ENCODE results near the gene GNG8. TPM values are rescaled to one million over a fixed set of nuclear protein-coding genes. Genes with fewer than 3 reads are reported as not detected.

The GNG8 gene
- total RNA-seq, 1 experiment from 2014 or later = not detected

- Histone ChIP-seq H3K27ac (ENCODE audit: low read depth, low read length, poor library complexity, severe bottlenecking) (no peak overlapping the region), H3K36me3 (ENCODE audit: insufficient read depth, low read length, poor library complexity, severe bottlenecking) (peaks cover 51% of the 10 kb centered on the region), H3K27me3 (replicated peaks; ENCODE audit: insufficient read depth, low read depth, low read length, poor library complexity) (no peaks in the 10 kb centered on the region), H3K4me3 (ENCODE audit: low read depth, low read length, poor library complexity, severe bottlenecking) (no peak overlapping the region), H3K9me3 (ENCODE audit: low read depth, low read length, poor library complexity, severe bottlenecking) (no peaks in the 10 kb centered on the region), H3K4me1 (ENCODE audit: insufficient read depth, low read length, poor library complexity, severe bottlenecking) (peaks cover 10% of the 10 kb centered on the region)
- POLR2A ChIA-PET (ENCODE audit: low non-redundant PET) = no interaction called here
- intact Hi-C loops (cut with micrococcal nuclease; ENCODE audit: unreplicated experiment) = no loop called here
- CTCF ChIA-PET = no interaction called here
- DNase-seq (ENCODE audit: low spot score) = no peak
- no peak for TF ChIP-seq EZH2 (IDR thresholded peaks at IDR 0.05; ENCODE audit: borderline replicate concordance, low read depth, low read length, poor library complexity, severe bottlenecking)
- no peak for TF ChIP-seq CTCF (conservative IDR thresholded peaks at IDR 0.05; ENCODE audit: low read depth, low read length)
- no TSS peak for BruUV-seq (replicated peaks)
These were observed 28.6 kb downstream of the GNG8 start for GRCh38 chr19:46607448-46607841.

GRCh38 chr19:46606681-46607447 lies 29.1 kb downstream of the GNG8 start:
- no peak overlapping the region for H3K27ac ChIP-seq (ENCODE audit: low read depth, low read length, poor library complexity, severe bottlenecking)
- TF ChIP-seq EZH2 (IDR thresholded peaks at IDR 0.05; ENCODE audit: borderline replicate concordance, low read depth, low read length, poor library complexity, severe bottlenecking) (no peak), CTCF (conservative IDR thresholded peaks at IDR 0.05; ENCODE audit: low read depth, low read length) (no peak)
- H3K27me3 ChIP-seq (replicated peaks; ENCODE audit: insufficient read depth, low read depth, low read length, poor library complexity) = no peaks in the 10 kb centered on the region
- CTCF ChIA-PET = no interaction called here
- no peak overlapping the region for H3K4me3 ChIP-seq (ENCODE audit: low read depth, low read length, poor library complexity, severe bottlenecking)
- peaks cover 51% of the 10 kb centered on the region for H3K36me3 ChIP-seq (ENCODE audit: insufficient read depth, low read length, poor library complexity, severe bottlenecking)
- BruUV-seq (replicated peaks) = no TSS peak
- DNase-seq (ENCODE audit: low spot score) = no peak
- H3K4me1 ChIP-seq (ENCODE audit: insufficient read depth, low read length, poor library complexity, severe bottlenecking) = peaks cover 10% of the 10 kb centered on the region
- POLR2A ChIA-PET (ENCODE audit: low non-redundant PET) = no interaction called here
- no peaks in the 10 kb centered on the region for H3K9me3 ChIP-seq (ENCODE audit: low read depth, low read length, poor library complexity, severe bottlenecking)
- intact Hi-C loops (cut with micrococcal nuclease; ENCODE audit: unreplicated experiment) = no loop called here

GRCh38 chr19:46606019-46606418 lies 30.0 kb downstream of the GNG8 start:
- BruUV-seq (replicated peaks) = no TSS peak
- peaks cover 51% of the 10 kb centered on the region for H3K36me3 ChIP-seq (ENCODE audit: insufficient read depth, low read length, poor library complexity, severe bottlenecking)
- intact Hi-C loops (cut with micrococcal nuclease; ENCODE audit: unreplicated experiment) = no loop called here
- H3K4me3 ChIP-seq (ENCODE audit: low read depth, low read length, poor library complexity, severe bottlenecking) = no peak overlapping the region
- ChIA-PET CTCF (no interaction called here), POLR2A (ENCODE audit: low non-redundant PET) (no interaction called here)
- peaks cover 10% of the 10 kb centered on the region for H3K4me1 ChIP-seq (ENCODE audit: insufficient read depth, low read length, poor library complexity, severe bottlenecking)
- H3K27ac ChIP-seq (ENCODE audit: low read depth, low read length, poor library complexity, severe bottlenecking) = no peak overlapping the region
- no peaks in the 10 kb centered on the region for H3K9me3 ChIP-seq (ENCODE audit: low read depth, low read length, poor library complexity, severe bottlenecking)
- DNase-seq (ENCODE audit: low spot score) = no peak
- TF ChIP-seq EZH2 (IDR thresholded peaks at IDR 0.05; ENCODE audit: borderline replicate concordance, low read depth, low read length, poor library complexity, severe bottlenecking) (no peak), CTCF (conservative IDR thresholded peaks at IDR 0.05; ENCODE audit: low read depth, low read length) (no peak)
- no peaks in the 10 kb centered on the region for H3K27me3 ChIP-seq (replicated peaks; ENCODE audit: insufficient read depth, low read depth, low read length, poor library complexity)
